HepG2 (cell line): ENCODE data around the gene S100A4. TPM values are rescaled to one million over a fixed set of nuclear protein-coding genes. Genes with fewer than 3 reads are reported as not detected.

Source experiments
- ATAC-seq: fragments of 200-7000 bp; cut with Tn5 transposase; 3 replicates; pipeline ENCODE4 v1.9.1; 2020; ENCODE audit warnings: mild to moderate bottlenecking, moderate library complexity
- BruUV-seq: library from RNA; stranded (reverse); fragments of 400-500 nt; replicated peaks from 2 replicates; lab custom pipeline; 2021; lab: Mats Ljungman, UMichigan
- CTCF ChIA-PET: fragments of 300-600 bp; formaldehyde crosslinking; extraction: SDS; loops from one replicate; lab custom pipeline; 2021; ENCODE audit warnings: low total read pairs, inconsistent platforms, low intra/inter-chr PET ratio; lab: Yijun Ruan, JAX
- POLR2A ChIA-PET: fragments of 350-600 bp; sonication (Branson Sonifier 250); formaldehyde crosslinking; loops from one replicate; lab custom pipeline; 2020; ENCODE audit warnings: antibody characterized with exemption, inconsistent platforms; lab: Yijun Ruan, JAX
- DNase-seq: peaks from one replicate; pipeline ENCODE4 v3.0.0-alpha.2; 2015; ENCODE audit warnings: low spot score
- FAIRE-seq: peaks from 3 replicates; lab custom pipeline; 2011; peaks lifted over from hg19 to GRCh38; lab: Jason Lieb, UNC
- H2AFZ ChIP-seq: one replicate; pipeline ENCODE4 v1.6.1; 2011; ENCODE audit warnings: low read length, inconsistent platforms
- H3K27ac ChIP-seq: fragments of 300-600 bp; 3 replicates; pipeline ENCODE4 v1.8.0; 2011; ENCODE audit warnings: mixed run types, mild to moderate bottlenecking, mixed read lengths, low read length, inconsistent platforms; ENCODE audit not compliant: insufficient read depth; ENCODE audit errors: extremely low read length
- H3K27me3 ChIP-seq, 2 experiments: fragments of 200-600 bp in 1 of 2; 2 replicates in 1 of 2; 3 replicates in 1 of 2; pipeline versions ENCODE4 v1.6.0 to v1.8.0; 2011; ENCODE audit warnings: low read length in 2 of 2, mild to moderate bottlenecking in 2 of 2, moderate library complexity in 2 of 2, inconsistent platforms in 1 of 2; ENCODE audit not compliant: insufficient read depth in 2 of 2, control insufficient read depth in 1 of 2
- H3K36me3 ChIP-seq, 2 experiments: fragments of 200-600 bp in 1 of 2; replicated peaks in 1 of 2; 2 replicates in 1 of 2; 3 replicates in 1 of 2; pipeline versions ENCODE4 v1.5.1 to v1.8.0; 2011; ENCODE audit warnings: low read length in 2 of 2, inconsistent platforms in 1 of 2; ENCODE audit not compliant: insufficient read depth in 2 of 2, control insufficient read depth in 1 of 2
- H3K4me1 ChIP-seq: 2 replicates; pipeline ENCODE4 v1.5.1; 2012; ENCODE audit warnings: low read length, inconsistent platforms; ENCODE audit not compliant: insufficient read depth
- H3K4me2 ChIP-seq: 2 replicates; pipeline ENCODE4 v1.6.0; 2011; ENCODE audit warnings: low read depth, low read length, inconsistent platforms
- H3K4me3 ChIP-seq, 3 experiments: fragments of 200-600 bp in 1 of 3; sonication (generic), shearing (Covaris generic) in 1 of 3; replicated peaks in 1 of 3; 2 replicates each; pipeline ENCODE4 v1.5.1; 2011 to 2016; ENCODE audit warnings: low read length in 3 of 3, inconsistent platforms in 2 of 3, low read depth in 2 of 3, mild to moderate bottlenecking in 2 of 3, control low read depth in 1 of 3, mixed read lengths in 1 of 3; ENCODE audit not compliant: insufficient read depth in 1 of 3
- H3K79me2 ChIP-seq: one replicate; pipeline ENCODE4 v1.6.1; 2011; ENCODE audit warnings: low read length, inconsistent platforms; ENCODE audit not compliant: insufficient read depth
- H3K9ac ChIP-seq: 2 replicates; pipeline ENCODE4 v1.6.0; 2011; ENCODE audit warnings: mild to moderate bottlenecking, low read depth, low read length, inconsistent platforms; ENCODE audit not compliant: insufficient read depth
- H3K9me3 ChIP-seq: 2 replicates; pipeline ENCODE4 v1.5.1; 2012; ENCODE audit warnings: mild to moderate bottlenecking, low read length
- H4K20me1 ChIP-seq: 2 replicates; pipeline ENCODE4 v1.6.0; 2011; ENCODE audit warnings: inconsistent platforms, mild to moderate bottlenecking, low read length, moderate library complexity; ENCODE audit not compliant: insufficient read depth
- FOXA3 ChIP-seq: IDR thresholded peaks from 2 replicates; pipeline ENCODE4 v1.6.1; 2016; ENCODE audit warnings: missing genetic modification reagents, missing compliant biosample characterization
- GATAD2A ChIP-seq: IDR thresholded peaks from 2 replicates; pipeline ENCODE4 v1.6.1; 2016
- MAFG ChIP-seq: sonication (generic); formaldehyde crosslinking; IDR thresholded peaks from 2 replicates; pipeline ENCODE4 v1.5.1; 2020; ENCODE audit warnings: mild to moderate bottlenecking, missing genetic modification reagents
- MBD4 ChIP-seq: IDR thresholded peaks from 2 replicates; pipeline ENCODE4 v1.6.1; 2012; ENCODE audit warnings: low read length, inconsistent platforms, borderline replicate concordance
- NR2F6 ChIP-seq, 2 experiments: IDR thresholded peaks; 2 replicates each; pipeline ENCODE4 v1.6.1; 2016; ENCODE audit warnings: antibody characterized with exemption in 1 of 2, mild to moderate bottlenecking in 1 of 2
- PAXIP1 ChIP-seq: sonication (generic); formaldehyde crosslinking; conservative IDR thresholded peaks from 2 replicates; pipeline ENCODE4 v1.4.0; 2020; ENCODE audit warnings: mild to moderate bottlenecking, missing genetic modification reagents, moderate library complexity
- SETDB1 ChIP-seq: sonication (generic); formaldehyde crosslinking; IDR thresholded peaks from 2 replicates; pipeline ENCODE4 v1.5.1; 2020; ENCODE audit warnings: missing genetic modification reagents, mild to moderate bottlenecking, borderline replicate concordance
- XBP1 ChIP-seq: sonication (generic); formaldehyde crosslinking; IDR thresholded peaks from 2 replicates; pipeline ENCODE4 v1.5.0; 2020; ENCODE audit warnings: missing genetic modification reagents
- XRCC5 ChIP-seq: fragments of 200-400 bp; formaldehyde crosslinking; optimal IDR thresholded peaks from 2 replicates; pipeline ENCODE3; 2017; ENCODE audit warnings: mild to moderate bottlenecking, low read length
- ZMYM3 ChIP-seq: sonication (generic); formaldehyde crosslinking; IDR thresholded peaks from 2 replicates; pipeline ENCODE4 v1.5.1; 2020; ENCODE audit warnings: mild to moderate bottlenecking, missing genetic modification reagents
- ZNF264 ChIP-seq: sonication (generic); formaldehyde crosslinking; IDR thresholded peaks from 2 replicates; pipeline ENCODE4 v1.4.0; 2020; ENCODE audit warnings: missing genetic modification reagents
- ZNF460 ChIP-seq: sonication (generic); formaldehyde crosslinking; IDR thresholded peaks from 2 replicates; pipeline ENCODE4 v1.5.1; 2020; ENCODE audit warnings: missing genetic modification reagents, mild to moderate bottlenecking, borderline replicate concordance
- ZNF558 ChIP-seq: sonication (generic); formaldehyde crosslinking; IDR thresholded peaks from 2 replicates; pipeline ENCODE4 v1.9.0; 2022; ENCODE audit warnings: mild to moderate bottlenecking, missing genetic modification reagents, borderline replicate concordance
- ZNF605 ChIP-seq: sonication (generic); formaldehyde crosslinking; IDR thresholded peaks from 2 replicates; pipeline ENCODE4 v1.8.0; 2022; ENCODE audit warnings: mild to moderate bottlenecking, missing genetic modification reagents
- ZNF629 ChIP-seq: sonication (generic); formaldehyde crosslinking; conservative IDR thresholded peaks from 2 replicates; pipeline ENCODE4 v1.5.0; 2020; ENCODE audit warnings: missing genetic modification reagents
- ZNF660 ChIP-seq: sonication (generic); formaldehyde crosslinking; IDR thresholded peaks from 2 replicates; pipeline ENCODE4 v1.5.1; 2020; ENCODE audit warnings: mild to moderate bottlenecking, low read depth, missing genetic modification reagents, borderline replicate concordance
- ZNF883 ChIP-seq: sonication (generic); formaldehyde crosslinking; IDR thresholded peaks from 2 replicates; pipeline ENCODE4 v1.5.1; 2020; ENCODE audit warnings: mild to moderate bottlenecking, missing genetic modification reagents; ENCODE audit errors: not compliant biosample characterization
- WGBS: methylation state at CpG from one replicate; pipeline ENCODE4 v1.1.6; 2017; ENCODE audit warnings: low lambda C conversion rate; 5-methylcytosine and 5-hydroxymethylcytosine counted together
- in situ Hi-C: cut with HindIII; loops from 2 replicates; pipeline ENCODE4 v1.10.0; 2017; ENCODE audit warnings: low pct_unique_long_range_greater_than_20kb; ENCODE audit not compliant: extremely low pct_ligation_motif_present
- intact Hi-C: fragments of 100-400 bp; cut with micrococcal nuclease; formaldehyde crosslinking; loops from one replicate; pipeline ENCODE4 v1.10.0; 2022; ENCODE audit not compliant: unreplicated experiment
- polyA plus RNA-seq, 8 experiments: library from polyadenylated mRNA; depleted of rRNA in 3 of 8; stranded (reverse) in 7 of 8; unstranded in 1 of 8; fragments of >200 nt; fragmentation: Illumina TruSeq in 4 of 8; extraction: Trizol in 4 of 8; gene quantifications; 2 replicates each; pipeline versions ENCODE4 v1.2.1 to v1.2.3, GENCODE V29; 2011 to 2016; ENCODE audit warnings: low read depth in 4 of 8, missing spikeins in 1 of 8, mixed read lengths in 1 of 8; ENCODE audit not compliant: insufficient read depth in 1 of 8
- total RNA-seq, 5 experiments: library from RNA; depleted of rRNA; stranded (reverse); fragments of >200 nt; fragmentation: Illumina TruSeq; extraction: Trizol; gene quantifications; 2 replicates each; pipeline ENCODE4 v1.2.3, GENCODE V29; 2016; ENCODE audit warnings: low read depth in 1 of 5
- TF ChIP-seq, protein P1 (sequence below): sonication (generic); formaldehyde crosslinking; IDR thresholded peaks from 2 replicates; pipeline ENCODE4 v1.5.0; 2020; ENCODE audit warnings: missing genetic modification reagents, mild to moderate bottlenecking, borderline replicate concordance

Gene S100A4
- total and polyA plus RNA-seq, 2 of the 13 experiments (the other 11 are each of a cell fraction or from before 2014, with no cell fraction given) = 12.9 to 20.2 TPM

DNA sequence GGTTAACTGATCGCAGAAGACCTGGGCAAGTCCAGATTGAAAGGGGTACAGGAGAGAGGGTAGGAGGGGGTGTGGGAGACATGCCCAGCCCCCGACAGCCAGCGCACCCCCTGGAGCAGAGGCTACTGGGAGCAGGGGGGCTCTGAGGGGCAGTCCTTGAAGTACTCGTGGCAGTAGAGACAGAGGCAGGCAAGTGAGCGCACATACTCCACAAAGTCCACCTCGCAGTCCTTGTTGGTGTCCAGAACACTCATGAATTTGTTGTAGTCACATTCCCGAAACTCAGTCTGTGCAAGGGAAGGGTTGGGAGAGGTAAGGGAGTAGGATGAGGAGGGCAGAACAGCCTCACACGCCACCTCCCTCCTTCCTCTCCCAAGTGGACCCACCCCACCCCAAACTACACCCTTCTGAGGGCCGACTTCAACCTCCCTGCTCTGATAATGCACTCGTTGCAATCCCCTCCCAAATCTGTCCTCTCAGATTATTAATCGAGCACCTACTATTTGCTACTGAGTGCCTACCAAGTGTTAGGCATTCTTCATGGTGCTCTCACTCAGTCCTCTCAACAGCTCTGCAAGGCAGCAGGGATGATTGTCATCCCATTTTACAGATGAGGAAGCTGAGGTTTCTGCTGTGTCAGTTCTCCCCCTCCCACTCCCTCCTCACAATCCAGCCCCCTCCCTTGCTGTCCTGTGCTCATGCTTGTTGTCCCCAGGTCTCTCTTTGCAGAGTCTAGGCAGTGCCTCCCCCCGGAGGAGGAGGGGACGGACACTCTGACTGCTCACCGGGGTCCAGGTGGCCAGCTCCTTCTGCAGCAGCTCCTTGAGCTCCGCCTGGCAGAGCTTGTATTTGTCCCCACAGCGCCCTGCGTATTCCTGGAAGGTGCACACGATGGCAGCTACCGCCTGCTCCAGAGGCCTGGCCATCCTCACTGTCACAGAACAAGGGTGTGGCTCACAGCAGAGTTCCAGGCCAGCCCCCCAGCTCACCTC lies 2.2 kb upstream of the S100A4 start:
- Histone ChIP-seq H3K79me2 (no peaks in the 10 kb centered on the region), H3K27ac (no peak overlapping the region), H3K4me2 (no peak overlapping the region), H4K20me1 (no peaks in the 10 kb centered on the region), H3K36me3 (no peaks in the 10 kb centered on the region), H3K9me3 (no peaks in the 10 kb centered on the region), H2AFZ (no peak overlapping the region), H3K4me3 (no peak overlapping the region), H3K27me3 (peaks cover 3 to 8% of the 10 kb centered on the region in 2 experiments; a peak in 3 of 5 replicates), H3K9ac (no peak overlapping the region), H3K4me1 (peaks cover 97% of the 10 kb centered on the region)
- in situ Hi-C loops (no loop called here), intact Hi-C loops (no loop called here)
- DNase-seq = no peak
- POLR2A ChIA-PET = interaction anchor here (1.0 kb wide), 1 partner anchor 12 kb away, joined by 5 read pairs; the partner anchor contains the start of gene S100A6
- ATAC-seq = no peak
- no TSS peak for BruUV-seq
- 66% methylated on average over 18 of the region's 19 CpGs for WGBS
- CTCF ChIA-PET = no interaction called here
- no peak for FAIRE-seq
- TF ChIP-seq ZNF660 (CRISPR knock-in tag) (no peak), ZNF264 (CRISPR knock-in tag) (no peak), GATAD2A (CRISPR knock-in tag) (no peak), NR2F6 (IDR thresholded peaks at IDR 0.05) (no peak), NR2F6 (CRISPR knock-in tag; IDR thresholded peaks at IDR 0.05) (no peak), ZNF883 (CRISPR knock-in tag) (no peak), FOXA3 (CRISPR knock-in tag) (no peak), MAFG (no peak), PAXIP1 (CRISPR knock-in tag) (no peak), ZNF460 (CRISPR knock-in tag) (no peak), ZMYM3 (CRISPR knock-in tag) (peak; percentile 27; the same call in 1 of the 2 replicates), XBP1 (CRISPR knock-in tag) (no peak), ZNF558 (CRISPR knock-in tag) (no peak), XRCC5 (no peak), ZNF605 (no peak), SETDB1 (CRISPR knock-in tag) (no peak), ZNF629 (CRISPR knock-in tag) (peak; percentile 81), MBD4 (no peak)
- TF ChIP-seq, protein P1, sequence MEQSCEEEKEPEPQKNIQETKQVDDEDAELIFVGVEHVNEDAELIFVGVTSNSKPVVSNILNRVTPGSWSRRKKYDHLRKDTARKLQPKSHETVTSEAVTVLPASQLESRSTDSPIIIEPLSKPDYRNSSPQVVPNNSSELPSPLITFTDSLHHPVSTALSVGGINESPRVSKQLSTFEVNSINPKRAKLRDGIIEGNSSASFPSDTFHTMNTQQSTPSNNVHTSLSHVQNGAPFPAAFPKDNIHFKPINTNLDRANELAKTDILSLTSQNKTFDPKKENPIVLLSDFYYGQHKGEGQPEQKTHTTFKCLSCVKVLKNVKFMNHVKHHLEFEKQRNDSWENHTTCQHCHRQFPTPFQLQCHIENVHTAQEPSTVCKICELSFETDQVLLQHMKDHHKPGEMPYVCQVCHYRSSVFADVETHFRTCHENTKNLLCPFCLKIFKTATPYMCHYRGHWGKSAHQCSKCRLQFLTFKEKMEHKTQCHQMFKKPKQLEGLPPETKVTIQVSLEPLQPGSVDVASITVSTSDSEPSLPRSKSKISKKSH (CRISPR knock-in tag) = no peak
